Ammon's horn (tissue), 1 donor: ENCODE data around the gene MCF2L.

ENCODE experiments used
- DNase-seq: peaks from one replicate; pipeline ENCODE4 v3.0.0-alpha.2; 2016; ENCODE audit warnings: low spot score

MCF2L gene

DNA sequence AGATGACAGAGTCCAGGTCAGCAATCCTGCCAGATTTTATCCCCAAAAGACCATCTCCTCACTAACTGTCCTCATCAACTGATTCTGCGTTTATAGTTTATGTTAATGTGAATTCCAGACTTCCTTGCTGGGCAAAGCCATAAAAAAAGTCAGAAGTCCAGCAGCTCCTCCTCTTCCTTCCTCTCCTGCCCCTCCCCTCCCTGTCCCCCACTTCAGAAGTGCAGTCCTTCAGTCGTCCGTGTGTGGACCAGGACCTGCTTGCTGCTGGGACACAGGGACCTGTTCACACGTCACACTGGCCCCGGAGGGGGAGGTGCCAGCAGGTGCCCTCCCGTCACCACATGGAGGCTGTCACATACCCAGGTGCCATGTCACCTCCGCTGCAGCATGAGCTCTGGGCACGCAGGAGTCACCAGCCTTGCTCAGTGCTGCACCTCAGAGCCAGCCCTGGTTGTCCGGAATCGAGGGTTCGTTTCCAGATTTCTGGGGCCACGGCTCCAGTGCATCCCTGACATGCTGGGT, 4.0 kb upstream of the MCF2L start:
- no peak for DNase-seq

DNA sequence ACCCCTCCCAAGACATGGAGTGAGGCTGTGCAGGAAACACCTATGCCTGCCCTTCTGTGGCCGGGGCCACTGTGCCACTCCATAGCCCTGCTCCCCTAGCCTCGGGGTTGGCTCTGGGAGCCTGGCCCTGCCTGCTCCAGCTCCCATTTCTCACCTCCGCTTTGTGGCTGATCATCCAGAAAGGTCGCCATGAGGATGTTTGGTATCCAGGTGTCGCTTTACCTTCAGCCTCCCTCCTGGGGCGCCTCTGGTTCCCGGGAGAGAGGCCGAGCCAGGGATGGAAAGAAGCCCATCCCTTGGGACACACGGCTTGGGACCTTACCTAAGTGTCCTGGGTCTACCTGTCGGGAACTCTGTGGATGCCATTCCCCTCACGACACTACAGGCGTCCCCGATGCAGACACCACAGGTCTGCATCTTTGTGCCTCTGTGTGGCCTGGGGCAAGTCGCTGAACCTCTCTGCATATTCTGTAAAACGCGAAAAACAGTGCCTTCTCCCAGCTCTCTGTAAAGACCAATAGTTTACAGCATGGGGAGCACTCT, 3.4 kb upstream of the MCF2L start:
- DNase-seq = no peak

DNA sequence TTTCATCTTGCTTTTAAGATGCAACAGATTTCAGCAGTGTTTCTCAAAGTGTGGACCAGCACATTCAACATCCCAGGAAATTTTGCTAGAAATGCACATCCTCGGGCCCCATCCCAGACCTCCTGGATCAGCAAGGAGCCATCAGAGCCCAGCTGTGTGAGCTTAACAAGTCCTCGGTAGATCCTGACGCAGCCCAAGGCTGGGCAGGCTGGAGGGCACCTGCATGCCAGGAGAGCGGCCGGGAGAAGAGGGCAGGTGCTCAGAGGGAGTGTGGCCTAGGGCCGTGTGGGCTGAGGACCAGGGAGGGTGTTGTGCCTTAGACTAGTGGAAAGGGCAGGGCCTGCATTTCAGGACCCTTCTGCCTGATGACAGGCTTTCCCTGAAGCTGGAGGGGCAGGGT, 2.2 kb upstream of the MCF2L start:
- no peak for DNase-seq

GRCh38 chr13:112967686-112968379, 1.2 kb upstream of the MCF2L start:
- peak; percentile 41 for DNase-seq

- peak; percentile 39 for DNase-seq
Observed at GRCh38 chr13:112968380-112968909, 569 bp upstream of the MCF2L start.

- no peak for DNase-seq
Observed at GRCh38 chr13:112969692-112970338, 801 bp downstream of the MCF2L start.

- no peak for DNase-seq
Observed at GRCh38 chr13:112970552-112971287, 1.7 kb downstream of the MCF2L start.

GRCh38 chr13:112971288-112971643, 2.3 kb downstream of the MCF2L start:
- no peak for DNase-seq

- no peak for DNase-seq
Observed at GRCh38 chr13:112972258-112972657, 3.2 kb downstream of the MCF2L start.

- DNase-seq = no peak
Observed at GRCh38 chr13:112972867-112973576, 4.0 kb downstream of the MCF2L start.

GRCh38 chr13:112973577-112973951, 4.5 kb downstream of the MCF2L start:
- no peak for DNase-seq

GRCh38 chr13:112974125-112974524, 5.1 kb downstream of the MCF2L start:
- no peak for DNase-seq

- peak; percentile 72 for DNase-seq
Observed at GRCh38 chr13:112974671-112975070, 5.7 kb downstream of the MCF2L start.

DNA sequence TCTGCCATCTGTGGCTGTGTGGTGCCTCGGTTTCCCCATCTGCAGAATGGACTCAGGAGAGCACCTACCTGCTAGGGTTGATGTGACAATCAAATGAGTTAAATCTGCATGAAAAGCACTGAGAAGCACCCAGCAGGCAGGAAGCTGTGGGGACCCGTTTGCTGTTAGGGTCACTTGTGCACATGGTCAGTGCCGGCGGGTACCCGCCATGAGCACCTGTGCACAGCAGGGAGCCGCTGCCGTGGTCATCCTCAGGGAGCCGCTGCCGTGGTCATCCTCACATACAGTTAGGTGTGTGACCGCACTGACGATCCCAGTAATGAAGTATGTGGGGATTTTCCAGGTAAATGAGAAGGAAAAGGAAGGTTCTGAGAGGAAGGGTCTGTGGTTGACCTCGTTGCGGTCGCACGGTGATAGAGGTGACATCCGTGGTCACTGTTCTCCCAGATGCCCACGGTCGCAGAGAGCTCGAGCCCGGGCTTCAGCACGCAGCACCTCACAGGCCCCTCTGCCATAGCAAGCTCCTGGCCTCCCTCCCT, 6.5 kb downstream of the MCF2L start:
- DNase-seq = no peak

DNA sequence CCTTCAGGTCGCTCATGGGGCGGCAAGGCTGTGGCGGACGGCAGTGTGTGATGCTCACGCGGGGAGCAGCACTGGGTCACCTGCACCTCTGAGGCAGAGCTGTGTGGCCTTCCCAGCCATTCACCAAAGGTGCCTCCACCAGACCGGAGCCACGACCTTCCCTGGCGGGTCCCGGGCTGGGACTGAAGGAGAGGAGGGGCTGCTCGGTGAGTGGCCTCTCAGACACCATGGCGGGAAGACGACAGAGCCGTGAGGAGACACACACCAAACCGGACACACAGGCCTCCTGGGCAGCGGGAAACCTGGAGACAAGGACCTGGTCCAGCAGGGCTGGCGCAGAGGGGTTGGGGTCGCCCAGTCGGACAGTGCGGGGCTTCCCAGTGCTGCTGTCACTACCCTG, 7.5 kb downstream of the MCF2L start:
- DNase-seq = no peak

GRCh38 chr13:112977091-112977490, 8.1 kb downstream of the MCF2L start:
- DNase-seq = no peak

DNA sequence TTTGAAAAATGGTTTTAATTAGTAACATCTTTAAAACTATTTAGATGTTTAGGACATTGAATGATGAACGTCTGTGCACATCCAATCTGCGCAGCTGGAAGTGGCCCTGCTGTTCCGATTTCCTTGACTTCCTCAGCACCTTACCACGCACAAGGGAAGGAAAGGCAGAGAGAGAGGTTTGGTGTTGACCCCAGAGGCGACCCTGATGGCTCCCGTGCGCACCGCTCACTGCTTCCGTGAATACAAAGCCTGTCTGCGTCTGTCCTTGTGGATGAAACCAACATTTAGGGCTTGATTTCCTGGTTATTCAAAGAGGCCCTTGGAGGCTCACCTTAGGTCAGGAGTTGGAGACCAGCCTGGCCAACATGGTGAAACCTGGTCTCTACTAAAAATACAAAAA, 8.5 kb downstream of the MCF2L start:
- DNase-seq = no peak

DNA sequence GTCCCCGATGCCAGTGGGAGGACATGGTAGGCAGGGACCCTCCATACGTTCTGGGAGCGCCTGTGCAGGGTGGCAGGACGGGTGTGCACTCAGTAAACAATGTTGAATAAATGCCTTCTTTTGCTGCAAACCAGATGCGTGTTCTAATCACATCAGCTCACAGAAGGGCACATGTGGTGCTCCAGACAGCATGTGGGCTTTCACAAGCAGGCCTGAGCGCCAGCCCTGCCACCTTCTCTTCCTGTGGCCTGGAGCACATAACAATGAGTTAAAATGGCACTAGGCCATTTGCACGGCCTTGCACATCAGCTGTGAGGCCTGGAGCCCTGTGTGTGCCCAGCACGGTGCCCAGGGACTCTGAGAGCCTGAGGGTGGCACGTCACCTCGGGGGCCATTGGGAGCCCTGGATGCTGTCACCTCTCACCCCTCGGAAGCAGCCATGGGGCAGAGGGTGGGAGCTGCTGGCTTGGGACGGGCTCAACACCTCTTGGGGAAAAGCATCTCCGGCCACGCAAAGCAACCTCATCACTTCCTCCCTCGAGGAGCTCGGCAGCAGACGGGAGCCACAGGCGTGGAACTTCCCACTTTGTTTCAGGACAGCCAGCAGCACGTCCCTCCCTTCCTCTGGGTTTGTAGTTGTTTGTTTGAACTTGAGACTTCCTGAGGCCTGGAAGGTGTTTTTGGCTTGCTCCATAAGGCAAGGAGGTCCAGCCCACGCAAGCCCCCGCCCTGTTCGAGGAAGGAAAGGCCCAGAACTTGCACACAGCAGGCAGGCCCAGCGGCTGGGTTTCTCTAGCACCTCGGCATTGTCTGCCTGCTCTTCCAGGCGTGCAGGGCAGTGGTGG, 9.8 kb downstream of the MCF2L start:
- DNase-seq = peak; percentile 65

- DNase-seq = no peak
Observed at GRCh38 chr13:112979406-112979902, 10.4 kb downstream of the MCF2L start.

DNA sequence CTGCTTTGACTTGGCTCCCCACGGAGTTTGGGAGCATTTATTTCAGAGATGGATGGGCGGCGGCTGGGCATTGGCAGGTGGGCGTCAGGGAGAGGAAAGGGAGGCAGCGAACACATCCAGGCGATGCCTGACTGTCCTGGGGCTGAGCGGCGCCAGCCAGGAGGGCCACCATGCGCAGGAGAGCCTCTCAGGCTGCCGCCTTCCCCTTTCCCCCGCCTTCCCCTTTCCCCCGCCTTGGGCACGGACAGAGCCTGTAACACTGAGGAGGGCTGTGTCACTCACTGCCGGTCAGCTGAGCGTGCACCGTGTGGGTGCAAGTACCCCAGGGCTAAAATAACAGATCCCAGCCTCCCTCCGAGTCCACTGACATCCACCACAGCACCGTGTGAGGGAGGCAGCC, 11.4 kb downstream of the MCF2L start:
- peak; percentile 54 for DNase-seq
